COLO829 (cell line): ENCODE measurements around the gene ABR.
A peak's percentile ranks its signal among the peaks of the same experiment; 100 is the strongest.
"Not testable (repeated sequence)": the region's sequence is repeated elsewhere in the genome, so short reads cannot be mapped to it uniquely, and the experiment has no call there.

Experiments
- DNase-seq: peaks from one replicate; pipeline ENCODE4 v3.0.0; 2012; ENCODE audit warnings: low spot score

The ABR gene

GRCh38 chr17:1071103-1071825, 108.5 kb downstream of the ABR start:
- no peak for DNase-seq

GRCh38 chr17:1070411-1070810, 109.4 kb downstream of the ABR start:
- no peak for DNase-seq

GRCh38 chr17:1069847-1070246, 109.9 kb downstream of the ABR start:
- no peak for DNase-seq

GRCh38 chr17:1068356-1068755, 111.4 kb downstream of the ABR start:
- DNase-seq = no peak

DNA sequence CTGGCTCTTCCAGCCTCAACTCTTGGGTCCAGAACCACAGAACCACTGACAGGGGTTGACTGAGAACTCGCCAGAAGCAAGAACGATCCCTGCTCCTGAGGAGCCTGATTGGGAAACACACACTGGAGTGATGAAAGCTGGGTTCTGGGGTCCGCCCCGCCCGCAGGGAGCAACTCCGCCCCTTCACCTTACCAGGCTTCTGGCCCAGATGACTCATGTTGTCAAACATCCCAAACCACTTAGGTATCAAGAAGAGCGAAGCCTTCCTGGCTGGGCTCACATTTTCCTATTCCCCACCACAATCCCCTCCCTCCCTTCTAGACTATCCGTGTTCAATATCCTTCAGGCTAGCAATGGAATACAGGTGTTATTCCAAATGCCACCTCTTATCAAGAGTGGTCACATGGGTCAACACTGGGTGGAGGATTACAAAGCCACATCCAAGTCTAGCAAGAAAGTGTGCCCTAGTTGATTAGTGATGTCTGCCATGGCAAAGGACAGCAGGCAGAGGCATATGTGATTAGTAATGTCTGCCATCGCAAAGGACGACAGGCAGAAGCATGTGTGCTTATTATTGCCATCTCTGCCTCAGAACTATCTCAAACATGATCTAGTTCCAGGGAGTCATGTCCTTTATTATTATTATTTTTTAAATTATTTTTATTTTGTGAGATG, 112.4 kb downstream of the ABR start:
- DNase-seq = no peak

GRCh38 chr17:1065416-1065815, 114.4 kb downstream of the ABR start:
- not testable (repeated sequence) for DNase-seq

GRCh38 chr17:1060991-1061390, 118.8 kb downstream of the ABR start:
- peak; percentile 52 for DNase-seq

DNA sequence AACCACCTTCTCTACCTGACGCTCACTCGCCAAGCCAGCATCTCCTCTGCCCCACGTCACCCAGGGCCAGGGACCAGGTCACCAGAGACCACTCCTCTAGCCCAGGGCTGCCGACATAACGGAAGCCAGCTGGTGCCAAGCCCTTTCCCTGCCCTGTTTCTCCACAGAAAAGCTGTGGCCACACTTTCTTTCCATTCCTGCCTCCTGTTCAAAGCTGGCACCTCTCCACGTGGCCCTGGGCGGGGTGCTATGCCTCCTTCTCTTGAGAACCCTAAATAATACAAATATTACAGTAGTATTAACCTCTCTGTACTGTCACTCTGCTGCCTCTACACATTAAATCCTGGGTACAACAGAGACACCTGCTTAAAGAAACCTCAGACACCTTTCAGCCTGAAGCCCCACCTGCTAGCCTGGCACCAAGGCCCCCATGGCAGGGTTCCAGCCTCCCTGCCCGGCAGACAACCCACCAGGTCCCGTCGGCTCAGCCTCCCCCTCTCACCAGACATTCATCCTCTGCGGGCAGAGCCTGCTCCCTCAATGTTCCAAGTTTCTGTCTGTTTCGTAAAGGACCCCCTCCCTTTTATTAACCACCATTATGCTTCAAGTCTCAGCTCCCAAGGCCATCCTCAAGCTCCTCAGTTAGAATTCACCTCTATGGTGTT, 120.5 kb downstream of the ABR start:
- DNase-seq = no peak

- DNase-seq = no peak
Measured at GRCh38 chr17:1058423-1059130, 121.2 kb downstream of the ABR start.

DNA sequence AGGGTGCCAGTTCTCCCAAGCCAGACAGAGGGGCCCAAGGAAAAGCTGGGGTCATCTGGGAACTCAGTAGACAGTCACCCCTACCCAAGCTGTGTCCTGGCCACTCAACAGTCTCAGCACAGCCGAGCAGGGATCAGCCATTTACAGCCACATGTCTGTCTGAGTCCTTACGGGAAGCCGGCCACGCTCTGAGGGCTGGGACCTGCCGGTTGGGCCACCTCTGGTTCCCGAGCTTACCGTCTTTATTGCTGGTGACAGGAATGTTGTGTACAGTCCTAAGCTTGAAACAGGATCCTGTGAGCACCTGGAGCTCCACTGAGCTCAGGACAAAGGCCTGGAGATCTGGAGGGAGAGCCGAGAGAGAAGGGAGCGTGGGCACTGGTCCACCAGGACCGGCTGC, 123.0 kb downstream of the ABR start:
- no peak for DNase-seq

GRCh38 chr17:1055751-1056645, 123.8 kb downstream of the ABR start:
- DNase-seq = peak; percentile 40

- no peak for DNase-seq
Measured at GRCh38 chr17:1055231-1055630, 124.5 kb downstream of the ABR start.

DNA sequence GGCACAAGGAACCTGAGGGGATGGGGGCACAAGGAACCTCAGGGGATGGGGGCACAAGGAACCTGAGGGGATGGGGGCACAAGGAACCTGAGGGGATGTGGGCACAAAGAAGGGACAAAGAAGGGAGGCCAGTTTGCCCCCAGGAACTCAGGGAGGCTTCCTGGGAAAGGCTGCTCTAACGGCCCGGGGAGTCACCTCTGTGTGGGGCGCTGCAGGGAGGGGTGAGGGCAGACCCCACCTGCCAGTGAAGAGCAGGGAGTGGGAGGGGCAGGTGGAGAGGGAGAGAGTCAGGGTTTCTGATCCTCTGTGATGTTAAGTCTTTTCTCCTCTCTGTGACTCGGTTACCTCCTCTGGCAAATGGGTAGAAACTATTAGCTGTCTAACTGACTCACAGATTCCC, 125.1 kb downstream of the ABR start:
- DNase-seq = no peak

DNA sequence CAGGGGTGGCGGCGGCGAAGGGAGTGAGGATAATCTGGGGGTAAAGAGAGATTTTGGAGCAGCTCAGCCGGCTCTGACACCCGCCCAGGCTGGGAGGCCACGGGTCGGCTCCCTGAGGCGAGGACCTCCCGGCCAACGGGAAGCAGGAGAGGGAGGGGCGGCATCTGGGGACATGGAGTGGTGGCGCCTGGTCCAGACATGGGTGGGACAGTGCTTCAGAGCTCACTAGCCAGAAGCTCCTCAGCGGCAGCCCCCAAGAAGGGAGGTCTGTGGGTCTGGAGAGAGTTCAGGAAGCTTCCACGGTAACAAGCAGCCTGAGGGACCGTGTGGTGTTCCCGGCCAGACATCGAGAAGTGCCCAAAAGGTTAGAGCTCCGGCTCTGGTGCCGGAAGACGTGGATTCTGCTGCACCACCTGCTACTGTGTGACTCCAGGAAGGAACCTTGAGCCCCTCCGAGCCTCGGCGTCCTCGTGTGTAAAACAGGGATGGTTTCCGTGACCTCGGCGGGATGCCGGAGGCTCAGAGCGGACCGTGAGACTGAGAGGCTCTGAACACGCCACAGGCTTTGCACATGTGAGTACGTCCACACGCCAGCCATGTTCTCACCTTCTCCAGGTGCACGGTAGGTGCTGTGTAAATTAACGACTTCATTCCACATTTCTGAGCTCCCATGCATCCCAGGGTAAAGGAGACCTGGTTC, 126.0 kb downstream of the ABR start:
- no peak for DNase-seq

- no peak for DNase-seq
Measured at GRCh38 chr17:1050996-1051925, 128.5 kb downstream of the ABR start.

- DNase-seq = no peak
Measured at GRCh38 chr17:1050246-1050995, 129.4 kb downstream of the ABR start.

GRCh38 chr17:1049446-1050225, 130.1 kb downstream of the ABR start:
- DNase-seq = no peak

- DNase-seq = not testable (repeated sequence)
Measured at GRCh38 chr17:1048516-1049115, 131.2 kb downstream of the ABR start.
